Activated CD4-positive, CD25-positive, alpha-beta regulatory T cell treated with anti-CD3 and anti-CD28 coated beads, Interleukin-2, amount 50 U/mL, for 16 hours (primary cell): ENCODE data around the gene ST3GAL5.
"Not testable (repeated sequence)": the region's sequence is repeated elsewhere in the genome, so short reads cannot be mapped to it uniquely, and the experiment has no call there.

Source experiments
- DNase-seq: peaks from one replicate; pipeline ENCODE4 v3.0.0-alpha.2; 2020; ENCODE audit warnings: low read depth, low spot score

ST3GAL5 gene

DNA sequence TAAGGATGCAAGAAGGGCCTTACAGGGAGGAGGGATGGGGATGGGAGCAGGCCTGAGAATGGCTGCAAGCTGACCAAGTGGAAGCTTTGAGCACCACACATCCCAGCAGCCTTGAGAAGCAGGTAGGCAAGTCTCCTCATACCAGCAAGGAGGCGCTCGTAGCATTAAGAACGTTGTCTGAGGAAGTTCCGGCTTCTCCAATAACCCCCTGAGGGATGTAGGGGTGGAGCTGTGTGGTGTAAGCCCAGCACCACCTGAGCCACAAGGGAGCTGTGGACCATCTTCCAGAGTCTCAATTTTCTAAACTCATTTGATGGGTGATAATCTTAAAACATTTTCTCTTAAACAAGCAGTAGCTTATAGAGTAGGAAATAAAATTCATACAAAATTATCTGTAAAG lies 50.6 kb downstream of the ST3GAL5 start:
- DNase-seq: no peak

- no peak for DNase-seq
Measured at GRCh38 chr2:85834466-85834865, 54.3 kb downstream of the ST3GAL5 start.

DNA sequence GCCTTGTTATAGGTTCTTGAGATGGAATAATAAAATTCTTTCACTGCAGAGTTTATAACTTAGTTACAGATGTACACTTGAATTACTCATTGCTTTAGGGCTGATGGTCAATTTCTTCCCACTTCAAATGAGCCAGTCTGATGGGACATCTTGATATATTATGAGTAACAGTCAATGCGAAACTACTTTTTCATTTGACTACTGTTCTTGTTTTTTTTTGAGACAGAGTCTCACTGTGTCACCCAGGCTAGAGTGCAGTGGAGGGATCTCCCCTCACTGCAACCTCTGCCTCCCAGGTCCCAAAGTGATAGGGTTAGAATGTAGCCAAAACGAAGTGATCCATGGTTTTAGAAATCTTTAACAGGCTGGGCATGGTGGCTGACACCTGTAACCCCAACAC lies 57.1 kb downstream of the ST3GAL5 start:
- DNase-seq: no peak

GRCh38 chr2:85830645-85831044 lies 58.1 kb downstream of the ST3GAL5 start:
- DNase-seq: no peak

GRCh38 chr2:85829394-85829793 lies 59.4 kb downstream of the ST3GAL5 start:
- DNase-seq: not testable (repeated sequence)

GRCh38 chr2:85828725-85829124 lies 60.1 kb downstream of the ST3GAL5 start:
- no peak for DNase-seq

- DNase-seq: no peak
Measured at GRCh38 chr2:85827879-85828569, 60.8 kb downstream of the ST3GAL5 start.

DNA sequence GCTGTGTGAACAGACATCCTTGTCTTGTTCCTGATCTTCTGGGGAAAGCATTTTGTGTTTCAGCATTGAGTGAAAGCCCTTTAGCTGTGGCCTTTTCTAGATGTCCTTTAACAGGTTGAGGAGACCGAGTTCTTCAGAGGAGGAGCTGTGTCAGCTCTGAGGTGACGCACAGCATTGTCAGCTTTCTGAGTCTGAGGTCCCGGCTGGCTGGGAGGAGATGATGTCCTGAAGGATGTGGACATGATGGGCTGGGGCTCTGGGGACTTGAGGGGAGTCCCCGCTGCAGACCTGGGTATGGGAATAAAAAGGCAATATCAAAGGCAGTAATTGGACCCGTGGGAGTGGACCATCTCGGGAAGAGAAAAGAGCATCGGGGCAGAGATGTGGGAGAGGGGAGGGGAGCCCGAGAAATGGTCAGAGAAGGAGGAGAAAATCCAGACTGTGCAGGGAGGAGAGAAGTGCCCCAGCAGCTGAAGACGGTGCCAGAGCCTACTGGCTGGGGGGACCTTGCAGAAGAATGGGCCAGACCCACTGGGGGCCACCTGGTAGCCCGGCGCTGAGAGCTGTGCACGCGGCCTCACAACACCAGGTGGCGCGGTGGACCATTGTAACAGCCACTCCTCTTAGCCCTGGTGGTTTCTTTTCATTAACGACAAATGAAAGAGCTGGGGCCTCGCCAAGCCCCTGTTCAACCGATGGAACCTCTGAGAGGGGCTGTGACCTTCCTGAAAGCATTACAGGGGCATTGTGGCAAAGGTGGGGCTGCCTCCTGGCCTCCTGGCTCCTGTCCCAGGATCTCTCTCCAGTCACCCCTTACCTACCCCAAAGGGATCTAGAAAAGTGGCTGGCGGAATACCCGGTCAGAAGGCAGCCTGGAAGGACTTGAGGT lies 61.6 kb downstream of the ST3GAL5 start:
- DNase-seq: peak; percentile 63

GRCh38 chr2:85823951-85824350 lies 64.8 kb downstream of the ST3GAL5 start:
- no peak for DNase-seq

- DNase-seq: no peak
Measured at GRCh38 chr2:85822766-85823165, 66.0 kb downstream of the ST3GAL5 start.

- DNase-seq: no peak
Measured at GRCh38 chr2:85819811-85820510, 68.8 kb downstream of the ST3GAL5 start.

- DNase-seq: no peak
Measured at GRCh38 chr2:85814802-85815550, 73.8 kb downstream of the ST3GAL5 start.

- DNase-seq: peak; percentile 44
Measured at GRCh38 chr2:85813982-85814801, 74.6 kb downstream of the ST3GAL5 start.

DNA sequence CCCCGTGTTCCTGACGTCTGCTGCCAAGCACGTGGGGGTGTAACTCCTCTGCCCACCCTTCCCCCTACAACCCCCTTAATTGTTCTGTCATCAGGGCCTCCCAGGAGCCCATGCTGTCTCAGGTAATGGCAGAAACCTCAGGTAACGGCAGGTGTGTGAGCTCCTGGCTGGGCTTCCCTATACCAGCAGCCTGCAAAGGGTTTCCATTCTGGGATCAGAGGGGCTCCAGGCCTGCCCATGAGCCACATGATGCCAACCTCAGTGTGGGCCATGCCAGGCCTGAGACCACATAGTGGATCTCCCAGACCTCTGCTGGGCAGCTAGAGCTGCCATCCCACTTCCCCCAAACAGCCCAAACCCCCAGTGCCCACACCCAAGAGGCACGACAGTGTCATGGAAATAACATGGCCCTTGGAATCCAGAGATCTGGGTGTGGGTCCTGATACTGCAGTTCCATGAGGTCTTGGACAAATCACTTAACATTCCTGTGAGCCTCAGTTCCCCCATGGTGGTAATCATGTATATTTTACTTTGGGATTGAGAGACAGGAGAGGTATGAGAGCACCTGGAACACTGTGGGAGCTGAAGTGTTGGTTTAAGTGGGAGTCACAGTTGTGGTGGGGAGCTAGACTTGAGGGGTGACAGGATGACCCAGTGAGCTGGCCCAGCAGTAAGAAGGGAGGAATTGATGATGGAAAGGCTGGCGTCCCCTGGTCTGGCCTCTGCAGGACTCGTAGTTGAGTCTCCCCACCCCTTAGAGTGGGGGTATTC lies 75.4 kb downstream of the ST3GAL5 start:
- no peak for DNase-seq

DNA sequence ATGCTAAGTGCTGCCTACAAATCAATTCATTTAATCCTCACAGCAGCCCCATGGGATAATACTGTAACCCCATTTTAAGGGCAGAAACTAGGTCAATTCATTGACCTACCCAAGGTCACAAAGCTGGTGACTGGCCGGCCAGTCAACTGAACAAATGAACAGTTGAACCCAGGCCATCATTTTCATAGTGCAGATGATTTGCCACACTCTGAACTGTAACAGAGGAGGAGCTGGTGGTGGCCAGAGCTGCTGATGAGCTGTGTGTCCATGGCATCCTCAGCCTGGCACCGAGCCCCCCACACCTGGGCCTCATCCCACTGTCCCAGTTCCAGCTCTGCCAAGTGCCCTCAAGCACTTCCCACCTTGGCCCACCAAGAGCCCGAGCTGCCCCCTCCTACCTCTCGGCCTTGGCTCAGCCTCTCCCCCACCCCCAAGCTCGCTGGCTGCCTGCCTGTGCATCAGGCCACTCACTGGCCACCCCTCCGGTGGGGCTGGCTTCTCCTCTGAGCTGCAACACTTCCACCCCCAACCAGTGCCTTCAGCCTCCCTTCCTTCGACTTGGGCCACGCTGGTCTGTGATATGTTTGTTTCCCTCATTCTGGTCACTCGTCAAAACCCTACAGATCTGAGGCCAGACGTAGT lies 76.6 kb downstream of the ST3GAL5 start:
- DNase-seq: no peak

GRCh38 chr2:85811180-85812093 lies 77.4 kb downstream of the ST3GAL5 start:
- DNase-seq: no peak

DNA sequence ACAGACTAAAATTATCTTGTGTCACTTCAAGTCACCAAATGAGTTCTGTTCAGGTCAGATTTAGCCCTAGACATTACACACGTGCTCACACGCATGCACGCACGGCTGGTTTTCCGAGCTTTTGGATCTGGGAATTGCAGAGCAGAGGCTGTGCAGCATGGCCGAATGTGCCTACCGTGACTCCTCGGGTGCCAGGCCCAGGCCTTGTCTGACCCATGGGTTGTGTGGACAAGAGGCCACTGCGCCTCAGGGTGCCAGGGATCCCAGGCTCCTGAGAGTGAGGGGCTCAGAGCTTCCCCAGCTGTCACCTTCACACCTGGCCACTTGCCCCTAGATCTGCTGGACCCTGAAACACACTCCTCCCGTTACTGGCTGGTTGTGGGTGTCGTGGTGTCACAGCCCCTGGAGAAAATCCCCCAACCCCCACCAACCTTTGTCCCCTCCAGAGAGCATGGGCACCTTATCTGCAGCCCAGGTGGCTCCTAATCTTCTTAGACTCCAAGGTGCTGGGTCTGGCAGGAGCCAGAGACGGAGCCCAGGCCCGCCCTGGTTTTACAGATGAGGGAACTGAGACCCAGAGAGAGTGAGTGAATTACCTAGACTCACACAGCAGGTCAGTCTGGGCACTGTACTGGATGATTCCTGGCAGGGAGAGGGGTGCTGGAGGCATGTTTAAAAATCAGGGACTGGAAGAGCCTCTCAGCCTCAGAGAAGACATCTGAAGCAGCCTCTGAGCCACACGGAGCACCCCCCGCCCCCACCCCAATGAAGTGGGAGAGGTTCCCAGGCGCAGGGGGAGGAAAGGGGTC lies 78.2 kb downstream of the ST3GAL5 start:
- no peak for DNase-seq

DNA sequence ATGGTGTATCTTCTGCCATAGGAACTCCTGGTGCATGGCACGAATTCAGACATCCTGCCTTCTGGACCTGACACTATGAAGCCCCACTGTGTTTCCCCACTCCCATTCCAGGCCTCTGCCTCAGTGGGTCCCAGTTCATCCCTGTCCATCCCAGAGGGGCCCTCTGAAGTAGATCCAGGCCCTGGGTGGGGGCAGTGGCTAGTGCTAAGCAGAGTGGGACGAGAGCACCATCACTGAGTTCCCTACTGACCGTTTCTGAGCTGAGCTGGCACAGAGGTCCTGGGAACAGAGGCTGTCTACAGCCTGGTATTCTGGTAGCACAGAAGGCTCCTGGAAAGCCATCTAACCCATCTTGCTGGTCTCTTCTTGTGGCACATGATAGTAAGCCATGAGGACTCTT lies 81.0 kb downstream of the ST3GAL5 start:
- no peak for DNase-seq
